Hepatocyte (in vitro differentiated cells): ENCODE results near the gene NTNG1.

Experiments used
- CTCF ChIP-seq: fragments of 200-600 bp; sonication (generic); IDR thresholded peaks from 2 replicates; pipeline ENCODE4 v1.5.1; 2016; ENCODE audit warnings: antibody characterized with exemption, mild to moderate bottlenecking; ENCODE audit not compliant: poor library complexity
- EZH2 ChIP-seq: fragments of 200-600 bp; sonication (generic); IDR thresholded peaks from 2 replicates; pipeline ENCODE4 v1.6.1; 2016; ENCODE audit warnings: antibody characterized with exemption, mild to moderate bottlenecking, borderline replicate concordance
- EZH2phosphoT487 ChIP-seq: fragments of 200-600 bp; sonication (generic); IDR thresholded peaks from one replicate; pipeline ENCODE4 v1.6.1; 2018; ENCODE audit warnings: antibody characterized with exemption, mild to moderate bottlenecking, low read depth, moderate library complexity; ENCODE audit not compliant: unreplicated experiment, severe bottlenecking

GRCh38 chr1:107422901-107423300, 282.1 kb downstream of the NTNG1 start:
- TF ChIP-seq CTCF, result no peak
- TF ChIP-seq EZH2, result no peak
- no peak for TF ChIP-seq EZH2phosphoT487
